Body of pancreas (tissue), 4 donors: ENCODE measurements around the gene MYO10.

Experiments
- POLR2A ChIP-seq, 3 donors: fragments of 450-650 bp; IDR thresholded peaks; one replicate each; pipeline ENCODE4 v1.6.1; 2016; ENCODE audit warnings: antibody characterized with exemption in 3 of 3, mild to moderate bottlenecking in 2 of 3
- TF ChIP-seq, protein P1 (sequence below), 7 experiments: fragments of 450-650 bp in 4 of 7; fragments of 200-600 bp in 3 of 7; sonication (generic) in 3 of 7; IDR thresholded peaks; one replicate each; pipeline ENCODE4 v1.5.1; 2016 to 2019; ENCODE audit warnings: antibody characterized with exemption in 7 of 7

DNA sequence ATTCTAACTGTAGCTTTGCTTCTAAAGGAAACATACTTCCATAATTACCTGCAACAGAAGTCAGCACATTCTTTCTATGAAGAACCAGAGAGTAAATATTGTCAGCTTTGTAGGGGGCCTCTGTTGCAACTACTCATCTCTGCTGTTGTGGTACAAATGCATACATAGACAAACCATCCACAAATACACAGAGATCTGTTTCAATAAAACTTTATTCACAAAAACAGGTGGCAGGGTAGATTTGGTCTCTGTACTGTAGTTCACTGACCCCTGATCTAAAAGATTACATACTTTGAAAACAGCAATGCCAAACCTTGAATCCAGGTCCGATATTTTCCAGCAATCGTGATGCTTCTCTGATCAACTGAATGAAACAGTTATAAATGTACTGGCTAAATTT lies 274.4 kb downstream of the MYO10 start:
- TF ChIP-seq POLR2A (IDR thresholded peaks at IDR 0.05) = no peak
- TF ChIP-seq, protein P1, sequence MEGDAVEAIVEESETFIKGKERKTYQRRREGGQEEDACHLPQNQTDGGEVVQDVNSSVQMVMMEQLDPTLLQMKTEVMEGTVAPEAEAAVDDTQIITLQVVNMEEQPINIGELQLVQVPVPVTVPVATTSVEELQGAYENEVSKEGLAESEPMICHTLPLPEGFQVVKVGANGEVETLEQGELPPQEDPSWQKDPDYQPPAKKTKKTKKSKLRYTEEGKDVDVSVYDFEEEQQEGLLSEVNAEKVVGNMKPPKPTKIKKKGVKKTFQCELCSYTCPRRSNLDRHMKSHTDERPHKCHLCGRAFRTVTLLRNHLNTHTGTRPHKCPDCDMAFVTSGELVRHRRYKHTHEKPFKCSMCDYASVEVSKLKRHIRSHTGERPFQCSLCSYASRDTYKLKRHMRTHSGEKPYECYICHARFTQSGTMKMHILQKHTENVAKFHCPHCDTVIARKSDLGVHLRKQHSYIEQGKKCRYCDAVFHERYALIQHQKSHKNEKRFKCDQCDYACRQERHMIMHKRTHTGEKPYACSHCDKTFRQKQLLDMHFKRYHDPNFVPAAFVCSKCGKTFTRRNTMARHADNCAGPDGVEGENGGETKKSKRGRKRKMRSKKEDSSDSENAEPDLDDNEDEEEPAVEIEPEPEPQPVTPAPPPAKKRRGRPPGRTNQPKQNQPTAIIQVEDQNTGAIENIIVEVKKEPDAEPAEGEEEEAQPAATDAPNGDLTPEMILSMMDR (IDR thresholded peaks at IDR 0.05) = no peak
